Daoy (cell line): Measurements from ENCODE around the gene LARP1. TPM values are rescaled to one million over a fixed set of nuclear protein-coding genes. Genes with fewer than 3 reads are reported as not detected.
"Not testable (repeated sequence)": the region's sequence is repeated elsewhere in the genome, so short reads cannot be mapped to it uniquely, and the experiment has no call there.

Experiments used
- DNase-seq: peaks from one replicate; pipeline ENCODE4 v3.0.0-alpha.2; 2015; ENCODE audit warnings: low read depth
- total RNA-seq: library from RNA; depleted of rRNA; stranded (reverse); fragments of >200 nt; shearing (Covaris generic); gene quantifications from 2 replicates; pipeline ENCODE4 v1.2.3, GENCODE V29; 2014

Gene LARP1
- total RNA-seq, 1 experiment from 2014 or later: 61.9 TPM

GRCh38 chr5:154824070-154824469 is 68.9 kb downstream of the LARP1 start:
- no peak for DNase-seq

DNA sequence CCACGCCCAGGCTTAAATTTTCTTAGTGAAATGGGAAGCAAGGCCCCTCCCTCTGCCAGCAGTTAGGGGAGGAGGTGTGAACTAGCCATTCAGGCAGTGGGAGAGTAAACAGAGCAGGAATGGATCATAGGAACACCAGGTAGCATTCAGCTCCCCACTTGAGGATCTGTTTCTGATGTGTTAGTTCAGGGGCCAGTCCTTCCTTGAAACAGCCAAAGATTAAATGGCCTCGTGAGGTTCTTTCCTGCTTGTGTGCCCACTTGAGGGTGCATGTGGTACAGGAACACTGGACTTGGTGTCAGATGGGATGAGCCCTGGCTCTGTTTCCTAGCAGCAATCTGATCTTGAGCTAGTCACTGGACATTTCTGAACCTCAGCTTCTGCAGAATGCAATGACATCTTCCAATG is 74.0 kb downstream of the LARP1 start:
- no peak for DNase-seq

- DNase-seq: peak; percentile 44
Measured at GRCh38 chr5:154829589-154830218, 74.5 kb downstream of the LARP1 start.

GRCh38 chr5:154830219-154830595 is 75.0 kb downstream of the LARP1 start:
- DNase-seq: no peak

DNA sequence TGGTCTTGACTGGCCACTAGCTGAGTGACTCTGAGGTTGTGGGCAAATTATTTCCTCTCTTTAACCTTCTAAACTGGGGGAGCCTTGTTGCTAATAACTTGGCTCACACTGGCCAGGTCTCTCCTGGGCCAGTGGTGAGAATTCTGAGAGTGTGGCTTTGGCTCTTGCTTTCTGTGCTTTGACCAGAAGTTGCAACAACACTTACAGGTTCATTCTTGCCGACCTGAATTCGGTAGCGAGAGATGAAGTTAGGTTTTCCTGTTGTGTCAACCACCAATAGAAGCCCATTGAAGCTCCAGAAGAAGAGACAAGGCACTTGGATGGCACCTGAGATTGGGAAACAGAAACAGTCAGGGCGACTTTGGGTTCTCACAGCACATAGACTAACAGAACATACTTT is 75.4 kb downstream of the LARP1 start:
- no peak for DNase-seq

GRCh38 chr5:154831451-154831850 is 76.3 kb downstream of the LARP1 start:
- no peak for DNase-seq

GRCh38 chr5:154832804-154833203 is 77.6 kb downstream of the LARP1 start:
- DNase-seq: not testable (repeated sequence)

GRCh38 chr5:154834053-154834452 is 78.9 kb downstream of the LARP1 start:
- DNase-seq: no peak

- DNase-seq: not testable (repeated sequence)
Measured at GRCh38 chr5:154835701-154836052, 80.5 kb downstream of the LARP1 start.

DNA sequence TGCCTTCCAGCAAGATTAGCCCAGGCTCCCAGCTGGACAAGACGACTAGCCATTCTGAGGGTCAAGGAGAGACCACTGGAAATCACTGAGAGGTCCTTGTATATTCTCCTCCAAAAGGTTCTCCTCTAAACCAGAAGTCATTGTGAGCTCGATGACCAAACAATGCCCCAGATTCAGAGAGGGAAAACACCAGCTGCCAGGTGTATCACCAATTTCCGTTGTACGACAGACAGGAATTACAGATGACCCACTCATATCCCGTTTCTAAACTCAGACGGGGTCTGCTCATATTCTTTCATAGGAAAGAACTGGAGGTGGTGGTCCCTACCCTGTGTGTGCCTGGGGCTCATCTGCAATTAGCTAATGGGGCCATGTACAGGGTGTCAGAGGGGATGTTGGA is 81.0 kb downstream of the LARP1 start:
- no peak for DNase-seq

DNA sequence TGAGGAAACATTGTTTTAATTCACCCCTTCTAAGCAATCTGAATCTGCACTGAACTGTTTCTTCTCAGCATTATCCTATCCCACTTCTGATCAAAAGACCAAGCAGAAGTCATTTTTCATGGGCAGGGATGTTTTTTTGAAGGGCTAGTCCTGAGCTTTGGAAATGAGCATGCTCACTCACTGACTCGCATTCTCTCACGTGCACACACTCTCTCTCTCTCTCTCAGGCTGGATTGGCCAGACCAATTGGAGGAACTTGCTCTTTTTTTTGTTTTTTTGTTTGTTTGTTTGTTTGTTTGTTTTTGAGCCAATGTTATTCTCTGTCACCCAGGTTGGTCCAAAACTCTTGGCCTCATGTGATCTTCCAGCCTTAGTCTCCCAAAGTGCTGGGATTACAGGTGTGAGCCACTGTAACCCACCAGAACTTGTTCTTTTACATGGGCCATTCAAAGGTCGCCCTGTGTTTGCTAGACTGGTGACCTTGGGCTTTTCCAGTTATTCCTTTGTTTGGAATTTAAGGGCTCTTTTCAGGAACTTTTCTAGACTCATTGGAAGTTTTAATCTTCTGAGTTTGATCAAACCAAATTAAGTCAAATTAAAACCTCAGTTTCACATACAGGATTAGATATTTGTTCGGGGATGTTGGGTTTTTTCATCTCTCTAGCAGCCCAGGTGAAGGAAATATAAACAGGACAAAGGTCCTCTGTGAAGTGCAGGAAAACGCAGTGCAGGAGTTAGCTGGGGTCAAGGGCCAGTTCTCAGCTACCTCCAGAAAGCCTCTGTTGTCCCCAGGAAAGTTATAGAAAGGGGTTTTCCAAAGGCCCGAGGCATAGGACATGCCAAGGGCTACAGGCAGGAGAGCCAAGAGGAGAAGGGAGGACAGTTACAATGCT is 82.1 kb downstream of the LARP1 start:
- no peak for DNase-seq

DNA sequence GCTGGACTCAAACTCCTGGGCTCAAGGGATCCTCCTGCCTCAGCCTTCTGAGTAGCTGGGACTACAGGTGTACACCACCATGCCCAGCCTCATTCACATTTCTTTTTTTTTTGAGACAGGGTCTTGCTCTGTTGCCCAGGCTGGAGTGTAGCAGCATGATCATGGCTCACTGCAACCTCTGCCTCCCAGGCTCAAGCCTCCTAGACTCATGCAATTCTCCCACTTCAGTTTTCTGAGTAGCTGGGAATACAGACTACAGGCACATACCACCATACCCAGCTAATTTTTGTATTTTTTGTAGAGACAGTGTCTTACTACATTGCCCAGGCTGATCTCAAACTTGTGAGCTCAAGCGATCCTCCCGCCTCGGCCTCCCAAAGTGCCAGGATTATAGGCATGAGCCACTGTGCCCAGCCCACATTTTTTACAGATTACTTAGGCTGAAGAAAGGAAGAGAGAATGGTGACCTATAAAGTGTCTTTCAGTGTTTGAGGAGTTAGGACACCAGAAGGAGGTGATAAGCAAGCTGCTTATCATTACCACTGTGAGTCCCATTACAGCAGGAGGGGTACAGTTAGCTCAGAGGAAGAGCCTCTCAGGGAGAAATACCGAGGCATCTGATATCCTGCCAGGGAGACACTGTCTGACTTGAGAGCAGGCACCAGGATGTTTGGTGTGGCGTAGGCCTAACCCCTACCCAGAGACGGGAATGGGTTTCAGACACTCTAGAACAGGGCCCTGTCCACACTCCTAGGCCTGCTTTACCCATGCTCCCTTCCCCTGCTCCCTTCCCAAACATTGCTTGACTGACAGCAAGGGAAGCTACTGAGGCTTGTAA is 85.5 kb downstream of the LARP1 start:
- no peak for DNase-seq

GRCh38 chr5:154841273-154841661 is 86.1 kb downstream of the LARP1 start:
- DNase-seq: no peak

- DNase-seq: no peak
Measured at GRCh38 chr5:154842689-154843530, 87.7 kb downstream of the LARP1 start.

- DNase-seq: no peak
Measured at GRCh38 chr5:154844809-154845208, 89.6 kb downstream of the LARP1 start.

- DNase-seq: no peak
Measured at GRCh38 chr5:154849264-154849785, 94.1 kb downstream of the LARP1 start.

DNA sequence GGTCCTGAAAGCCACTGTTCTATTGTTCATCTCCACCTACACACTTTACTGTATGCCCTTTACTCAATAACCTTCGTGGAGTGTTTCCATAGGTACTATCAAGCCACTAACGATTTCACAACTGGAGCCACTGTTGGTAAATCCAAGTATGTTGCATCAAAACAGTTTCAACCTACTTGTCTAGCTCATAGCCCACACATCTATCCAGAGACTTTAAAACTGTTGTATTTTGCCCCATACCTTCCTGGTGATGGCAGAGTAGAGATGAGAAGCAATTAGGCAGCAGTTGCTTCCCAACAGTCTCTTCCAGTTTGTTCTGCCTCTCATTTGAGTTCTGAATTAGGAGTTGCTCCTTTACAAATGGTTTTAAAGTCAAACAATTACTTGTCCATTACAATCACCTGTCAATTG is 94.6 kb downstream of the LARP1 start:
- no peak for DNase-seq

GRCh38 chr5:154850255-154851062 is 95.3 kb downstream of the LARP1 start, which contains the start of gene FAXDC2:
FAXDC2 (minus strand) TSS chr5:154850603; CDS start chr5:154838178, 12,425 bp downstream.
- DNase-seq: peak; percentile 60

- DNase-seq: no peak
Measured at GRCh38 chr5:154851351-154851750, 96.2 kb downstream of the LARP1 start.
